Activated naive CD4-positive, alpha-beta T cell (primary cell): Measurements from ENCODE around the gene TFEB.
A peak's percentile ranks its signal among the peaks of the same experiment; 100 is the strongest.

Experiments used
- DNase-seq, 4 experiments: peaks; one replicate each; lab custom pipeline; 2025; lab: John Stamatoyannopoulos, UW

TFEB gene

DNA sequence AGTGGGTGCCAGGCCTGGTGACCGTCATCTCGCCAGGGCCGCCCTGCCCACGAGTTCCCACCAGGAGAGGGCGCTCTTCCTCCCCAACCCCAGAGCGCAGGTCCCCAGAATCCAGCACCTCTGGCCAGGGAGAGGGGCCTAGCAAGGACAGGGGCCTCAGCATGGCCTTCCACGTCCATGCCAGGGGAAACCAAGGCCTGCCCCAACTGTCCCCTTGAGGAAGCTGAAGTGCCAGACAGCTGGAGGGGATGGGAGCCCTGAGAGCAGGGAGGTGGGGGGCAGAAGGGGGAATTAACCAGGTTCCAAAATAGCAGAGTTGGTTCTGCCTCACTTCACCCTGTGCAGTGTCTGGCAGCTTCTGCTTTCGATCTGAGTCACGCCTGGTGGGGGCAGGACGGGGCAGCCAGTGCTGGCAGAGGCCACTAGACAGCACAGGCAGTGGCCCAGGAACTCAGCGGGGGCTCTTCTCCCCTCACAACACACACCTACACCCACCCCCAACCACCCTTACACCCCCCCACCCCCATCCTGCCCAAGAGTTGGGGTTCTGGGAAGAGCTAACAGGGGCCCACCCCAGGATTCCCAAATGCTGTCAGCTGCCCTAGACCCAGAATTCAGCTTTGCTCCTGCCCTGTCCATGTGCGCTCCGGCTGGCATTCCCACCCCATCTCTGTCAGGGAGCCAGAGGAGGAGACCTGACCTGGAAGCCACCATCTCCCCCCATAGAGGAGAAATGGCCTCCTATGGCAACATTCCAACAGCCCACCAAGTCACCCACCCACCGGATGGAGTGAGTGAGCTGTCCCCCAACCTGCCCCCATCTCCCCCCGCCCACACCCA is 29.2 kb downstream of the TFEB start:
- DNase-seq, result peak in 1 of 4 experiments; percentile 20

DNA sequence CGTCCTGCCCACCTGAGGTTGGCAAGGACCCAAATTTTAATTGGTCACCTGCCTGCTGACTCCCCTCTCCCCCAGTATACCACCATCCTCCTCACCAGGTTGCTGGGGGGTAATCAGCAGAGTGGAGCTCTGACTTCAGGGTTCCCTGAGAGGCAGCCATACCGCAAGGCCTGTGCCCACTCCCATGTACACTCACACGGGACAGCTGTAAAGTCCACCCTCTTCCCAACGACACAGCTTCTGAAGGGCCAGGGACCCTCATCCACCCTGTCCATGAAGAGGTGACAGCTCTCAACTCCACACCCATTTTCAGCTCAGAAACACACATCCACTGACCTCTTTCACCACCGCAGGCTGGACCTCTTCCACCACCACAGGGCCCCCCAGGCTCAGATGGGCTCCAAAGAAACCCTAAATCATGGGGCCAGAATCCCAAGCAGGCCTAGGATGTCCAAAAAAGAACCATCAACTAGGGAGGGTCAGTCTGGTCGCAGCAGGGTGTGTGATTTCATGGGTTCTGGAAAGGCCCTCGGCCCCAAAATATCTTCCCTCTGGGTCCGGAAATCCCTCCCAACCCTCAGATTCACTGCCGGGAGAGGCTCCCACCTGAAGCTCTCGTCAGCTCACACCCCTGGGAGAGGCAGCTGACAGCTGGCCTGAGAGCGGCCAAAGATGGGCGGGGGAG is 30.0 kb downstream of the TFEB start:
- DNase-seq, result no peak

- no peak for DNase-seq
Observed at GRCh38 chr6:41704656-41705310, 30.6 kb downstream of the TFEB start.

GRCh38 chr6:41704028-41704427 is 31.4 kb downstream of the TFEB start:
- DNase-seq, result no peak

GRCh38 chr6:41702771-41703494 is 32.5 kb downstream of the TFEB start:
- no peak for DNase-seq

GRCh38 chr6:41702089-41702745 is 33.2 kb downstream of the TFEB start:
- no peak for DNase-seq

DNA sequence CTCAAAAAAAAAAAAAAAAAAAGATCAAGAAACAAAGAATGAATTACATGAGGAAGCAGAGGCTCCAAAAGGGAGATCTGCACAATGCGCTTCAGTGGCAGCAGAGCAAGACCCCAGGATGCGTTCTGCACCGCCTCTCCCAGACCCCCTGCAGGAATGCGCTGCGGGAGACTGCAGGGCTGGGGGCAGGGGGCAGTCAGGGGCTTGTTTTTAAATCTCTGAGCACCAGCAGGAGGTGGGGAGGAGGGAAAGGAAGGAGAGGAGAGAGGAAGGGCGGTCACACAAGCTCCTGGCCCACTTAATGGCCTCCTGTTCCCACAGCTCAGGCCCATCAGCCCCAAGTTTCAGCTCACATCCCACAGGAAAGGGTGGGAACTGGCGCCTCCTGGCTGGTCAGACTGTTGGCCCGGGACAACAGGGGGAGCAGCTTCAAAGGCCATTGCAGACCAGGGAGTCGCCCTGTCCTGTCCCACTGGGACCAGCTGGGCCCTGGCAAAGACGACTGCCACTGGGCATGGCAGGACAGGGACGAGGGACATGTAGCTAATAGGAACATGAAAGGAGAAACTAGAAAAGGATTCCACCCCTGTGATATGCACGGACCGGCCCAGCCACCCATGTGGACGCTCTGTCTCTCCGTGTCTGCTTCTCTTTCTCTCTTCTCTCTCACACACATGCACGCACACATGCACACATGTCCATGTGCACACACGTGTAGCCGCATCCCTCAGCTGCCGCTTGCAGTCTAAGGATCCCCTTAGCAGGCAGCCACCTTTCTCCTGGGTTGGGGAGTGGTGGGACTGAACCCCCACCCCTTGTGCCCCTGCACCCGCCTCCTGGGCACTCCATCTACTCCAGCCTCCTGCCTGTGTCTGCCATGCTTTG is 34.7 kb downstream of the TFEB start:
- DNase-seq, result no peak

DNA sequence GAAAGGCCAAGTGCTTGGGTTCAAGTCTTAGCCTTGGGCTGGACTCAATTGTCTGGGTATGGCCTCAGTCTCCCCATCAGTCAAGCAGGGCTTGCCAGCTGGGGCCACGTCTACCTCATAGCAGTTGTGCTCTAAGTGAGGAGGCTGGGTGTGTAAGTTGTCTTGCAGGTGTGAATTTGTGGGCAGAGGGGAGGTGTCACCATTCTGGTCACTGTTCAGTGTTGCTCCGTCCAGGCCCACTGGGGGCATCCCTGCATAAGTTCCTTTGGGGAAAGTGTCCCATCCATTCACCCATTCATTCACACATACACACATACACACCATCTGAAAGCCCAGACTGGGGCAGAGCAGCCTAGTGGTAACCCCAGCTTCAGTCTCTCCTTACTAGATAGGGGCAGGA is 36.3 kb downstream of the TFEB start:
- no peak for DNase-seq

- no peak for DNase-seq
Observed at GRCh38 chr6:41697861-41698781, 37.3 kb downstream of the TFEB start.

DNA sequence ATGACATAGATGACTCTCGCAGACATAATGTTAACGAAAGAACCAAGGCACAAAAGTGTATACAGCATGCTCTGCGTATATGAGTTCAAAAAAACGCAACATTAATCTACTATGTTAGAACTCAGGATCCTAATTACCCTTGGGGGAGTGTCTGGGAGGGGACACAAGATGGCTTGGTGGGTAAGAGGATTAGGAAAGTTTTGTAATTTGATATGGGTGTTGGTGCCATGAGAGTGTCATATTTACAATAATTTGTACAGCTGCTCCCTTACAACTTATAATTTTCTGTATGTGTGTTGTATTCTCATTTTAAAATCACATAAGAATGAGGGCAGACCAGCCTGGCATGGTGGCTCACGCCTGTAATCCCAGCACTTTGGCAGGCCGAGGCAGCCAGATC is 38.6 kb downstream of the TFEB start:
- no peak for DNase-seq

- no peak for DNase-seq
Observed at GRCh38 chr6:41695825-41696224, 39.6 kb downstream of the TFEB start.

GRCh38 chr6:41694815-41695526 is 40.4 kb downstream of the TFEB start:
- no peak for DNase-seq

DNA sequence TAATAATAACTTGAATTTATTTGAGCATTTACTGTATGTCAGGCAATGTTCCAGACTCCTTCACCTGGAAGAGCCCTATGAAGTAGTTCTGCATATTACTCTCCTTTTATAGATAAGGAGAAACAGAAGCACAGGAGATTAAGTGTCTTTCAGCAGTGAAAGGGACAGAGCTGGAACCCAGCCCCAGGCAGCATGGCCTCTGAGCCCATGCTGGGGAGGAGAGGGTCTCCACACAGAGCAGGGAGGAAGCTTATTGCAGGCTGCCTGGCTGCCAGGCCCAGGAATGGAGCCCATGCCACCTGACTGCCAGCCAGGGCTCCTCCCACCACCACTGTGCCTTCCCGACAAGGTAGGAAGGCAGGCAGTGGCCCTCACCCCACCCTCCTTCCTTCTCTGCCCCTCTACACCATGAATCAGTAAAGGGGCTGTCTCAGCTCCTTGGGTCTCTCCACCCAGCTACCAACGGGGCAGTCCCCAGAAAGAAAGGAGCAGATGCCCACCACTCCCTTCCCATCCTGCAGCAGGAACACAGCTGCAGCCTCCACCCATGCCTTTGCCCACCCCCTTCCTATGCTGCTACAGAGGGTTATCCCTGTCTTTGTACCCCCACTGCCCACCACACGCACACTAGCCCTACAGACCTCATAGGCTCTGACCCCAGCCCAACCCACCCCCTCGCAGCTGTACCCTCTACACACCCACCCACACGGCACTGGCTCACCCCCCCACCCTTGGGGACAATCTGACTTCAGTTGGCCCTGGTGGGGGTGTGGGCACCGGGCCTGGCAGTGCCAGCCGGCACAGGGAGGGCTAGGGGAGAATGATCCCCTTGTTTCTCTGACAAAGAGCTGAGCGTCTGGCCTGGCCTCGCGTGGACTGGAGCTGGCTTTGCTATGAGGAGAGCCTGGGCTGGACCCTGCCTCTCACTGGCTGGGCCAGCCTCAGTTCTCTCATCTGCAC is 41.8 kb downstream of the TFEB start:
- DNase-seq, result no peak

DNA sequence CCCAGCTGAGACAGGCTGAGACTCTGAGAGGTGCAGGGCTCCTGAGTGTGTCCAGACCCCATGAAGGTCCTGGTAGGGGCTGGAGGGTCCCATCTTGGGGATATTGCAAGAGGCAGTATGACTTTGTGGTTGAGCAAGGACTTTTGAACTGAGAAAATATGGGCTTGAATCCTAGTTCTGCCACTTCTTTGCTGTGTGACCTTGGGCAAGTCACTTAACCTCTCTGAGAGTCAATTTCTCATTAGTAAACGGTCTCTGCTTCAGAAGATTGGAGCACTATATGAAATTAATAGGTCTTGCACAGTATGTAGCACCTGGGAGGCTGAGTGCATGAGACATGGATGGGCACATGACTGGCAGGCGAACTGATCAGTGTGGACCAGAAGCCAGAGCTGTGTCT is 42.7 kb downstream of the TFEB start:
- no peak for DNase-seq

DNA sequence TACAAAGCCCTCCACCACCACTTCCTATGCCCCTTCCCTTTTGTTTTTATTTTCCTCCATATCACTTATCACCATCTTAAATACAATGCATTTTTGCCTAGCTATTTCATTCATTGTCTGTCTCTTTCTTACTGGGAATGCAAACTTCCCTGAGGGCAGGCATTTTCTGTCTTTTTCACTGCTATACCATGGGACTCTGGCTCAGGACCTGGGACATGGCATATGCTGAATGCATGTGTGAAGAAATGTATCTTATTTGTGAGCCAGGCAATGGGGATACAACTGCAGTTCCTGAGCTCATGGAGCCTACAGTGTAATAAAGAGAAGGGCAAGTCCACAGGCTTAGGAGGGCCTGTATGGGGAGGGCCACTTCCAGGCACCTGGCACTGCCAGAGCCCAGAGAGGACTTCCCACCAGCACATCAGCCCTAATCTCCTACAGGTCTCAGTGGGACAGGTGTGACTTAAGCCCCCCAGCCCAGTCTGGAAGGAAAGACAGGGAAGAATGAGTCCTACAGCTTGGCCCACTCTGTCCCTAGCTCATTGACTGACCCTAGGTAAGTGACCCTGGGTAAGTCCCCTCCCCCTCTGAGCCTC is 43.2 kb downstream of the TFEB start:
- no peak for DNase-seq

DNA sequence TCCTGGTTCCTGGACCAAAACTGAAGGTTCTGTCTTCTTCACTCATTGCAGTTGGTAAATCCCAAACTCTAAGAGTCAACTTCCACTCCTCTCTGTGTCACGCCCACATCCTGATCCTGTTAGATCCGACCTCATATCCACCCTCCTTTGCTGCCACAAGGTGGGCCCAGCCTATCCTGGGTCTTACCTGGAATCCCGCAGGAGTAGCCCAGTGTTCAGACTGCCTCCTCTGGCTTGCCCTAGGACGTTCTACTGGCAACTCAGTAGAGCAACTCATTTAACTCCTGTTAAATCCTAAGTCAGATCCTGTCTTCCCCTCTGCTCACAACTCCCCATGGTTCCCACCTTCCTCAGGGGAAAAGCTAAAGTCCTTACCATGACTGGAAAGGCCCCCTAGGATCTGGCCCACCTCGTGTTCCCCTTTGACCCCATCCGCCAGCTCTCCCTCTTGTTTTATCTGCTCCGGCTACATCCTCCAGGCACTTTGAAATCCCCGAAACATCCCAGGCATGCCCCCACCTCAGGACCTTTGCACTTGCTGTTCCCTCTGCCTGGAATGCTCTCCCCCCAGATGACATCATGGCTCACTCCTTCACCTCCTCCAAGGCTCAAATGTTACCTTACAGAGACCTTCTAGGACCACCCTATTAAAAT is 43.9 kb downstream of the TFEB start:
- no peak for DNase-seq
